ENCODE data around the gene ZNF467. TPM values are rescaled to one million over a fixed set of nuclear protein-coding genes. Genes with fewer than 3 reads are reported as not detected.
A peak's percentile ranks its signal among the peaks of the same experiment; 100 is the strongest.

ZNF467 gene
- total and polyA plus RNA-seq, 2 donors (not counting 3 experiments of a cell fraction or from before 2014, with no cell fraction given) = 4.2 to 8.9 TPM

DNA sequence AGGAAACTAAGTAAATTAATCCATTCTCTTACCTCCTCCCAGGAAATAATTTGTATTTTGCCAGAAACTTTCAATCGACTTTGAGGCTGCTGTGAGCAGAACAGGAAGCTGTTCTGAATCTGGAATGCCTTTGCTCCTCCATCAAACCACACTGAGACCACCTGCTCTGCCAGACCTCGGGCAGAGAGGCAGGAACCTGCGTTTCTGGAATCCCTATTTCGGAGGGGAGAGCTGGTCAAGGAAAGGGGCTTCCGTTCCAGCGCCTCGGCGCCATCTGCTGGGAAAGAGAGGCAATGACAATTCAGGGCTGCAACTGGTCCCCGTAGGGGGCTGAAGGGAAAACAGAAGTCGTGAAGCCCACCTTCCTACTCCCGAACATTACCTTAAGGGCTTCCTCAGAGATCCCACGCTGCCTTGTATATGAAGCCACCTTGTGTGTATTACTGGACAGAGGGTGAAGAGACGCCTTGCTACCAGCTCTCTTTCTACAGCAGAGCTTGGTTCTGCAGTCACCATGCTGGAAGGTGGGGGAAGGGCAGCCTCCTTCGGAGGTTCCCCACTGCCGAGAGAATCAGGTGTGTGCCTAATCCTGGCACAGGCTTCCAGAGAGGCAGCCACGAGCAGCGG, 31.2 kb downstream of the ZNF467 start:
- DNase-seq (ENCODE audit: low read depth, low spot score) (peak; percentile 71), FAIRE-seq (peak; percentile 82)
- TF ChIP-seq POLR2A (IDR thresholded peaks at IDR 0.05; ENCODE audit: low read depth, low read length) (no peak), GATA2 (IDR thresholded peaks at IDR 0.05; ENCODE audit: insufficient read depth, insufficient read length, low read depth, low read length) (no peak), POLR2AphosphoS5 (IDR thresholded peaks at IDR 0.05; ENCODE audit: insufficient read depth, low read depth, low read length) (no peak), JUN (IDR thresholded peaks at IDR 0.05; ENCODE audit: borderline replicate concordance, insufficient read depth, insufficient read length, low read depth) (no peak), FOS (IDR thresholded peaks at IDR 0.05; ENCODE audit: borderline replicate concordance, insufficient read depth, low read length) (no peak)
- TF ChIP-seq, protein P1, sequence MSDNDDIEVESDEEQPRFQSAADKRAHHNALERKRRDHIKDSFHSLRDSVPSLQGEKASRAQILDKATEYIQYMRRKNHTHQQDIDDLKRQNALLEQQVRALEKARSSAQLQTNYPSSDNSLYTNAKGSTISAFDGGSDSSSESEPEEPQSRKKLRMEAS (IDR thresholded peaks at IDR 0.05; ENCODE audit: insufficient read depth, insufficient read length) = no peak
- TF ChIP-seq, protein P2, sequence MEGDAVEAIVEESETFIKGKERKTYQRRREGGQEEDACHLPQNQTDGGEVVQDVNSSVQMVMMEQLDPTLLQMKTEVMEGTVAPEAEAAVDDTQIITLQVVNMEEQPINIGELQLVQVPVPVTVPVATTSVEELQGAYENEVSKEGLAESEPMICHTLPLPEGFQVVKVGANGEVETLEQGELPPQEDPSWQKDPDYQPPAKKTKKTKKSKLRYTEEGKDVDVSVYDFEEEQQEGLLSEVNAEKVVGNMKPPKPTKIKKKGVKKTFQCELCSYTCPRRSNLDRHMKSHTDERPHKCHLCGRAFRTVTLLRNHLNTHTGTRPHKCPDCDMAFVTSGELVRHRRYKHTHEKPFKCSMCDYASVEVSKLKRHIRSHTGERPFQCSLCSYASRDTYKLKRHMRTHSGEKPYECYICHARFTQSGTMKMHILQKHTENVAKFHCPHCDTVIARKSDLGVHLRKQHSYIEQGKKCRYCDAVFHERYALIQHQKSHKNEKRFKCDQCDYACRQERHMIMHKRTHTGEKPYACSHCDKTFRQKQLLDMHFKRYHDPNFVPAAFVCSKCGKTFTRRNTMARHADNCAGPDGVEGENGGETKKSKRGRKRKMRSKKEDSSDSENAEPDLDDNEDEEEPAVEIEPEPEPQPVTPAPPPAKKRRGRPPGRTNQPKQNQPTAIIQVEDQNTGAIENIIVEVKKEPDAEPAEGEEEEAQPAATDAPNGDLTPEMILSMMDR (IDR thresholded peaks at IDR 0.05; ENCODE audit: extremely low read depth in 1 of 2, insufficient read depth in 1 of 2, low read depth in 1 of 2, low read length in 2 of 2) = peak; percentile 85 to 86
- dilution Hi-C loops (cut with MboI; ENCODE audit: extremely low pct_ligation_motif_present, low sequenced_read_pairs) = no loop called here
- H3K4me3 ChIP-seq (replicated peaks in 1 of 3; ENCODE audit: insufficient read depth in 1 of 3, low read depth in 1 of 3, low read length in 3 of 3) = peak overlapping the region in 2 of 3 experiments; percentile 6 to 10
- H3K27ac ChIP-seq (ENCODE audit: insufficient read depth, low read depth, low read length) = no peak overlapping the region
- H3K79me2 ChIP-seq (ENCODE audit: control insufficient read depth, insufficient read depth, low read length) = no peaks in the 10 kb centered on the region
- no peaks in the 10 kb centered on the region for H3K9me1 ChIP-seq (replicated peaks; ENCODE audit: control insufficient read depth, extremely low read depth, insufficient read depth, low read length)
- no peaks in the 10 kb centered on the region for H3K36me3 ChIP-seq (ENCODE audit: control insufficient read depth in 2 of 2, extremely low read depth in 1 of 2, insufficient read depth in 2 of 2, low read length in 2 of 2)
- H2AFZ ChIP-seq (ENCODE audit: low read depth, low read length) = peak overlapping the region; percentile 77
- no peaks in the 10 kb centered on the region for H3K4me1 ChIP-seq (ENCODE audit: control insufficient read depth, extremely low read depth, insufficient read depth, low read length)
- ChIA-PET POLR2A (no interaction called here), CTCF (interaction anchor here (0.6 to 5.0 kb wide), 44 partner anchors 10 to 432 kb away, joined by 3 to 234 read pairs (median 5); partner anchors contain the start of genes ZNF467 and ZNF862)
- H3K27me3 ChIP-seq (ENCODE audit: control insufficient read depth in 2 of 2, insufficient read depth in 2 of 2, low read length in 2 of 2) = peaks cover 0 to 7% of the 10 kb centered on the region in 2 experiments
- no peaks in the 10 kb centered on the region for H4K20me1 ChIP-seq (replicated peaks; ENCODE audit: control insufficient read depth, extremely low read depth, insufficient read depth, low read length)
- H3K9ac ChIP-seq (replicated peaks; ENCODE audit: extremely low read depth, insufficient read depth, low read length) = no peak overlapping the region
- peak overlapping the region; percentile 41 for H3K4me2 ChIP-seq (ENCODE audit: insufficient read depth, low read length)
- no peaks in the 10 kb centered on the region for H3K9me3 ChIP-seq (replicated peaks; ENCODE audit: control insufficient read depth, insufficient read depth, low read length)
- intact Hi-C loops (cut with micrococcal nuclease) = loop anchor here (1.0 to 5.0 kb wide), 4 partner anchors 29 to 245 kb away; partner anchors contain the start of gene ZNF746
- BruUV-seq (replicated peaks) = no TSS peak

All from endothelial cell of umbilical vein (primary cell).